Choroid plexus epithelial cell (primary cell): Measurements from ENCODE around the gene HOXA9.

ENCODE experiments used
- DNase-seq: peaks from one replicate; pipeline ENCODE4 v3.0.0-alpha.2; 2010; ENCODE audit warnings: low read depth
- H3K4me3 ChIP-seq: 2 replicates; pipeline ENCODE4 v1.5.1; 2011; ENCODE audit warnings: low read depth, mild to moderate bottlenecking, control low read depth, low read length, moderate library complexity
- TF ChIP-seq, protein P1 (sequence below): conservative IDR thresholded peaks from 2 replicates; pipeline ENCODE4 v1.5.1; 2011; ENCODE audit warnings: low read depth, mild to moderate bottlenecking, control low read depth, inconsistent platforms, low read length, moderate library complexity

Gene HOXA9

DNA sequence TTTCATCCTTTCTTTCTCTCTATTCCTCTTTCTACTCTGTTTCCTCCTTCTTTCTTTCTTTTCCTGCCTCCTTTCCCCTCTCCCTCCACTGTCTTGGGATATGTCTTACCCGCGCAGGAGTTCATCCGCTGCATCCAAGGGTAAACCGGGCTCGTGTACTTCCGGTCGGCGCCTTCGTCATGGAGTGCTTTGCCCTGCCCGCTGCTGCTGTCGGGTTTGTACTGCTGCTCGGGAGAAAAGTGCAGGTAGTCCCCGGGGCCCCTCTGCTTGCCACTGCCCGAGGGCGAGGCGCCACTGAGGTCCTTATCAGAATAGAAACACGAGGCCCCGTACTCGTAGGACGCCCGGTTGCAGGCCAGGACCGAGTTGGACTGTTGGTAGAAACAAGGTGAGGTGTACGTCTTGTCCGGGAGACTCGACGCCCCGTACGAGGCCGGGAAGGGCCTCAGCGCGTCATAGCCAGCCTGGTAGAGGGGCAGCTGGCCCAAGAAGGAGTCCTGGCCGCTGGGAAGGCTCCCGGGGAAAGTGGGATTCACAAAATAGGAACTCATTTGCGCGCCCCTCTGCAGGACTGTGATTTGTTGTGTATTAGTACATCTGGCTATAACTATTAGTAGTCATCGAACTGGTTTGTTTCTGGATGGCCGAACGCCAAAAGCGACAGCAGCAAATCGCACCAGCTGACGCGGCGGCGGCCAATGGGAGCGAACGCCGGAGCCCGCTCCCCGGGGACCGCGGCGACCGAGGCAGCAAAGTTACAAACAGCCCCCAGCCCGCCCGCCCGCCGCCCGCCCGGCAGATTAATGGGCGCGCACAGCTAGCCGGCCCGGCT is 17.9 kb downstream of the HOXA9 start, which contains the start of gene HOXA6:
Gene HOXA6 (minus strand): TSS at position 576 of the 832 bp plus-strand sequence. CDS start 25 bp downstream, at position 551.
- no peak within 1 kb of the TSS for H3K4me3 ChIP-seq
- DNase-seq, result no peak
- TF ChIP-seq, protein P1, sequence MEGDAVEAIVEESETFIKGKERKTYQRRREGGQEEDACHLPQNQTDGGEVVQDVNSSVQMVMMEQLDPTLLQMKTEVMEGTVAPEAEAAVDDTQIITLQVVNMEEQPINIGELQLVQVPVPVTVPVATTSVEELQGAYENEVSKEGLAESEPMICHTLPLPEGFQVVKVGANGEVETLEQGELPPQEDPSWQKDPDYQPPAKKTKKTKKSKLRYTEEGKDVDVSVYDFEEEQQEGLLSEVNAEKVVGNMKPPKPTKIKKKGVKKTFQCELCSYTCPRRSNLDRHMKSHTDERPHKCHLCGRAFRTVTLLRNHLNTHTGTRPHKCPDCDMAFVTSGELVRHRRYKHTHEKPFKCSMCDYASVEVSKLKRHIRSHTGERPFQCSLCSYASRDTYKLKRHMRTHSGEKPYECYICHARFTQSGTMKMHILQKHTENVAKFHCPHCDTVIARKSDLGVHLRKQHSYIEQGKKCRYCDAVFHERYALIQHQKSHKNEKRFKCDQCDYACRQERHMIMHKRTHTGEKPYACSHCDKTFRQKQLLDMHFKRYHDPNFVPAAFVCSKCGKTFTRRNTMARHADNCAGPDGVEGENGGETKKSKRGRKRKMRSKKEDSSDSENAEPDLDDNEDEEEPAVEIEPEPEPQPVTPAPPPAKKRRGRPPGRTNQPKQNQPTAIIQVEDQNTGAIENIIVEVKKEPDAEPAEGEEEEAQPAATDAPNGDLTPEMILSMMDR, result no peak

DNA sequence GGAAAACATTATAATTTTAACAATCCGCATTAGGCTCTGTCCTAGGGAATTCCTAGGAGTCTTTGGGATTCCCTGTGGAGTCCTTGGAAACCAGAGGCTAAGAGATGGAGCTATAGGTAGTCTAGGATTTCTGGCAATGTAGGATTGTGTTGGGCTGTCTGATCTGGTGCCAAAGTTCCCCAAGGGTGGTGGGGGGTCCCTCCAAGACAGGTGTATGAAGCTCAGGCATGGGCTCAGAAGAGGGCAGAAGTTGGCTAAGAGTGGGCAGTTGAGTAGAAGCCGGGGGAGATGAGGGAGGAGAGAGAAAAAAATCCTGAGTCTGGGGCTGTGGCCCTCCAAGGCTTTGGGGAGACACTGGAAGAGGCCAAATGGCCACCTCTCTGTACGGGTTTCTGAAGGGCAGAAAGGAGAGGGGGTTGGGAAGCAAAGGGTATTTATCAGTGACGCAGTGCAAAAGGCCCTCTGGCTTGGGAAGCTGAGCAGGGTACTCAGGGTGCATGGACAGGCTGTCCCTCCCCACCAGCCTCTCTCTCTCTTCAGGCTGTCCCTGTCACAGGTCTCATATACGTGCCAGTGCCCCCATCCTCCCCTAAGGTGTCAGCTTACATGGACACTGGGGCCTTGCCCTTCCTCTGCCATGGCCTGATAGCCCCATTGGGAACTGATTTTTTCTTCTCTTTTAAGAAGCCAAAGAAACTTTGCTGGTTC is 18.7 kb downstream of the HOXA9 start:
- TF ChIP-seq, protein P1, result no peak
- DNase-seq, result no peak
- no peak overlapping the region for H3K4me3 ChIP-seq

DNA sequence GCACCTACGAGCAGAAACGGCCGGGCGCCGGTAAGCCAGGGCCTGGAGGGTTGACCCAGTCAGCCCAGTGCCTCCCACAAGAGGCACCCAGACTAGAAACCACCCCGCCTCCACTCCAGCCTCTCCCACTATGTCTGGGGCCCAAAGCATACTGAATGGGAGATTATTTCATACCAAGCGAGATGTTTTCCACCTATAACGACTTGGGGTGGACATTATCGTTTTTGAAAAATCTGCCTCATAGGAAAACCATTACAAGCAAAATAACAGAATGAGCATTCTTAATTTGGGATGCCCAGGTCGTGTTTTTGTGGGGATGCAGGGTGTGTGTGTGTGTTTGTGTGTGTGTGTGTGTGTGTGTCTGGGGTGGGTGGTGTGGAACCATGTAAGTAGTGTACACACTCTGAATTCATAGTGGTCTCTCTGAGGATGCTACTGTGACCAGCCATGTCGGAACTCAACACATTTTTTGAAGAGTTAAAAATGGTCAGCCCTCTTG is 19.4 kb downstream of the HOXA9 start:
- no peak for DNase-seq
- TF ChIP-seq, protein P1, result no peak

DNA sequence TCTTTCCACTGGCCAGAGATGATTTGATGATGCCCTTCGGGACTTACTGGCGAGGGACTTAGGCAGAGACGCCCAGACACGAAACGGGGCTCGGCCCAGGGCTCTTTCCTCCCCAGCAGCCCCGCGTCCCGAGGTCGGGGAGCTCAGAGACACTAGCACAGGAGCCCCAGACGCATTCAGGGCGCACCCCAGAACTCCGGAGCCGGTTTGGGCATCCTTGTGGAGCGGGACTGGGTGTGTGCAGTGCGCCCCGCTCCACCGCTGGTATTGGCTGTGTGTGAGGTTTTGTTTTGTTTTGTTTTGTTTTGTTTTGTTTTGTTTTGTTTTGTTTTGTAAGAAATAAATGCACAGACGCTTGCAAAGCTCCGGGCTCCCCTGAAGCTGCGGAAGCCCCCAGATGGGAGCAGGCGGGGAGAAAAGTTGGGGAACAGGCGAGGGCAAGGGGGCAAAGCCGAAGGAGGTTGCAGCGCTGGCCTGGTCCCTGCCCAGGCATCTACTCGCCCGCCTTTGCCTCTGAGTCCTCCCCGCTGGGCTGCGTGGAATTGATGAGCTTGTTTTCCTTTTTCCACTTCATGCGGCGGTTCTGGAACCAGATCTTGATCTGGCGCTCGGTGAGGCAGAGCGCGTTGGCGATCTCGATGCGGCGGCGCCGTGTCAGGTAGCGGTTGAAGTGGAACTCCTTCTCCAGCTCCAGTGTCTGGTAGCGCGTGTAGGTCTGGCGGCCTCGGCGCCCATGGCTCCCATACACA is 20.0 kb downstream of the HOXA9 start:
- no peak overlapping the region for H3K4me3 ChIP-seq
- TF ChIP-seq, protein P1, result no peak
- DNase-seq, result no peak

More for the DNA sequence above, 19.4 kb downstream of the HOXA9 start:
- H3K4me3 ChIP-seq, result no peak overlapping the region

DNA sequence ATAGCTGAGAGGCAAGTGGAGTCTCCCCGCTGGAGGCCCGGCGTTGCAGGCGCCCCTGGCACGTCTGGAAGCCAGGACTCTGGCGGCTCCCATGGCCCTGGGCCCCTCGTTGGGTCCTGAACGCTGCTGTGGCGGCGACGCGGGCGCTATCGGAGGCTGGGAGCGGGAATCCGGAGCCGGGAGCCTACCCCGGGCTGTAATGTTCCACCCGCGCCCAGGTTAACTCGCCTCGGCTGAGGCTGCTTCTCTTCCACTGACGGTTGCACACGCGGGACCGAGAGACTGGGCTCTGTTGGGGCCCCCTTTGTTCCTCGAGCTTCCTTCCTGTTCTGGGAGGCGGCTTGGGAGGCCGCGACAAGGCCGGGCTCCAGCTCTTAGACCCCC is 20.6 kb downstream of the HOXA9 start:
- DNase-seq, result no peak
- TF ChIP-seq, protein P1, result no peak
- no peak overlapping the region for H3K4me3 ChIP-seq

DNA sequence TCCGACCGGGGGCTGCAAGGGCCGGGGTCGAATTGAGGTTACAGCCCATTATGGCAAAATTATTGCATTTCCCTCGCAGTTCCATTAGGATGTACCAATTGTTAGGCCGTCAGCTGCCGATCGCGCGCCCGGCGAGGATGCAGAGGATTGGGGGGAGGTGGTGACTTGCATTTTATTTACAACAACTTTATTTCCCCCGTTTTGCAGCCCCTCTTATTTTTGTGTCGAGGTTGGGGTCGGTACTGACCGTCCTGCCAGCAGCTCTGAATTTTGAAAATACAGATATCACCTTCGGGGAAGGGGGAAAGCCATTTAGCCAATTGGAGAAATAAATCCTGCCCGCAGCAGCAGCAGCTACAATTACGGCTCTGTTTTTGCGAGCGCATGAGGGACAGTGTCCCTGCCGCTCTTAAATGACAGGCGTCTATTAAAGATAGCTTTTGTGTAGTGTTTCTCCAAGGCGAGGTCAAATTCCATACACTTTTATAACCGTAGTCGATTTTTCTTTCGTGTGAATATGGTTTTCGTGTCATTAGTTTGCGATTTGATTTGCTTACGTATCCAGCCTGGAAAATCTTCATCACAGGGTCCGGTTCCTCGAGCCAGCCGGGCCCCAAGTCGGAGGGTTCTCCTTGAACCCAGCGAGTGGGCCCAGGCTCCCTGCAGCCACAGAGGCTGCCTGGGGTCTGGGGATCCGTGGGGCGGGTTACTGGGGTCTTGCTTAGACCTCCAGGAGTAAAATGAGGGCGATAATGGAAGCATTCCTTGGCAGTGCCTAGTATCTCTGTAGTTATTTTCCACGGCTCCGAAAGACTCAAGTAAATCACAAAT is 21.2 kb downstream of the HOXA9 start:
- DNase-seq, result no peak
- TF ChIP-seq, protein P1, result no peak
- H3K4me3 ChIP-seq, result no peak overlapping the region
